Stimulated activated naive B cell treated with anti-CD40 and anti-IgM and Interleukin-4, amounts not matched to agents 10 μg/mL and 1 μg/mL and 100 μg/mL, for 72 hours (primary cell): ENCODE measurements around the gene PARD6B.
"Not testable (repeated sequence)": the region's sequence is repeated elsewhere in the genome, so short reads cannot be mapped to it uniquely, and the experiment has no call there.

Experiments used
- ATAC-seq, 2 donors: fragments of 150-1000 bp; cut with Tn5 transposase; replicated peaks; 2 replicates each; pipeline ENCODE4 v1.10.0; 2021; ENCODE audit warnings: moderate library complexity in 1 of 2
- DNase-seq: peaks from one replicate; pipeline ENCODE4 v3.0.0; 2021
- H3K27ac Mint-ChIP-seq: one replicate; pipeline ENCODE4 v1.8.0; 2022; ENCODE audit warnings: mild to moderate bottlenecking, mixed read lengths
- H3K27me3 Mint-ChIP-seq, 2 donors: one replicate each; pipeline ENCODE4 v1.8.0; 2022; ENCODE audit warnings: mixed read lengths in 2 of 2
- H3K36me3 Mint-ChIP-seq, 2 donors: one replicate each; pipeline ENCODE4 v1.8.0; 2022; ENCODE audit warnings: mixed read lengths in 2 of 2, mild to moderate bottlenecking in 1 of 2
- H3K4me1 Mint-ChIP-seq, 2 donors: one replicate each; pipeline ENCODE4 v1.8.0; 2022; ENCODE audit warnings: mixed read lengths in 2 of 2, mild to moderate bottlenecking in 1 of 2
- H3K4me3 Mint-ChIP-seq, 2 donors: one replicate each; pipeline ENCODE4 v1.8.0; 2022; ENCODE audit warnings: mild to moderate bottlenecking in 2 of 2, mixed read lengths in 2 of 2, moderate library complexity in 1 of 2
- H3K9me3 Mint-ChIP-seq, 2 donors: one replicate each; pipeline ENCODE4 v1.8.0; 2022; ENCODE audit warnings: mixed read lengths in 2 of 2, mild to moderate bottlenecking in 1 of 2

PARD6B gene

GRCh38 chr20:50762045-50762422 lies 30.7 kb downstream of the PARD6B start:
- Mint-ChIP-seq H3K4me1 (no peaks in the 10 kb centered on the region), H3K36me3 (no peaks in the 10 kb centered on the region), H3K27ac (no peak overlapping the region), H3K4me3 (no peak overlapping the region), H3K27me3 (peaks cover 0 to 15% of the 10 kb centered on the region in 2 donors), H3K9me3 (no peaks in the 10 kb centered on the region)
- ATAC-seq (no peak), DNase-seq (no peak)

DNA sequence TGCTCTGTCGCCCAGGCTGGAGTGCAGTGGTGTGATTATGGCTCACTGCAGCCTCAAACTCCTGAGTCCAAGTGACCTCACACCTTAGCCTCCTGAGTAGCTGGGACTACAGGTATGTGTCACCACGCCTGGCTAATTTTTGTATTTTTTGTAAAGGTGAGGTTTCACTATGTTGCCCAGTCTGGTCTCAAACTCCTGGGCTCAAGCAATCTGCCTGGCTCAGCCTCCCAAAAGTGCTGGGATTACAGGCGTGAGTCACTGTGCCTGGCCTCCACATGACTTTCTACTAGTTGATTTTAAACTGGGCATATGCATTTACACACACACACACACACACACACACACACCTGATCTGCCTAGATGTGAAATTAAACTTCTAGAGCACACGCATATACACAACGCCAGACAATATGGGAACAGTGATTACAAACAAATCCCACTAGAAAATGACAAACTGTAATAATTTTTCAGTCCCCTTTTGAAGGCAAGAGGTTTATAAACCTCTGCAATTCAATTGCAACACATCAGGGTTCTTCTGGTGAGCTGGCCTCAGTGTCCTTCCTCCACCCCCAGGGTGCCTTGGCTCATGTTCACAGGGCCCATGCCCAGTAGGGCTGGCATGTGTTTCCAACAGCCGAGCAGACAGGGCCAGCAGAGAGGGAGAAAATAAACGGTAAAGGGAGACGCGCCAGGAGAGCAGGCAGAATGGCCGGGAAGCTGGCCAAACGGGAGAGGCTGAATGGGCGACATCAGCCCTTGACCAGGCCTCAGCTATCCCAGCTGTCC lies 31.2 kb downstream of the PARD6B start:
- Mint-ChIP-seq H3K4me3 (no peak overlapping the region), H3K27ac (no peak overlapping the region), H3K27me3 (peaks cover 4 to 21% of the 10 kb centered on the region in 2 donors), H3K4me1 (no peaks in the 10 kb centered on the region), H3K36me3 (no peaks in the 10 kb centered on the region), H3K9me3 (no peaks in the 10 kb centered on the region)
- DNase-seq (no peak), ATAC-seq (no peak)

- not testable (repeated sequence) for H3K4me1 Mint-ChIP-seq, DNase-seq, H3K4me3 Mint-ChIP-seq, H3K27ac Mint-ChIP-seq, H3K9me3 Mint-ChIP-seq, ATAC-seq, H3K36me3 Mint-ChIP-seq
- H3K27me3 Mint-ChIP-seq, result peaks cover 4 to 22% of the 10 kb centered on the region in 2 donors
Observed at GRCh38 chr20:50763550-50764458, 32.4 kb downstream of the PARD6B start.

- H3K9me3 Mint-ChIP-seq, ATAC-seq, DNase-seq, H3K27ac Mint-ChIP-seq, H3K4me1 Mint-ChIP-seq, H3K36me3 Mint-ChIP-seq, H3K4me3 Mint-ChIP-seq: not testable (repeated sequence)
- peaks cover 4 to 22% of the 10 kb centered on the region in 2 donors for H3K27me3 Mint-ChIP-seq
Observed at GRCh38 chr20:50765251-50765650, 33.9 kb downstream of the PARD6B start.

DNA sequence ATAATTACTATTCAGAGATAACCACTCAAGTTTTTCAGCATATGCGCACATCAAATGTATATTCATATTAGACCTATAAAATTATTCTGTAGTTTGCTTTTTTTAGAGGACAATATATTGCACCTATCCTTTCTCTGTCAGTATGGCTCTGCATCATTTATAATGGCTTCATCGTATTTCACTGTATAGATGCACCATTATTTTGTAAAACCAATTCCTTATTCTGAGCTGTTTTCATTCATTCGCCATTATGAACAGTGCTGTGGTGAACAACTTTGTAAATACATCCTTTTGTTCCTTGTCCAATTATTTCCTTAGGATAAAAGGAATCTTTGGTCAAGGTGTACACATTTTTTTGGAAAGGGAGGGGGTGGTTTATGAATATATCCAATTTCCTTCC lies 34.3 kb downstream of the PARD6B start:
- ATAC-seq (no peak), DNase-seq (no peak)
- Mint-ChIP-seq H3K36me3 (no peaks in the 10 kb centered on the region), H3K4me3 (no peak overlapping the region), H3K27me3 (peaks cover 4 to 22% of the 10 kb centered on the region in 2 donors), H3K4me1 (no peaks in the 10 kb centered on the region), H3K9me3 (no peaks in the 10 kb centered on the region), H3K27ac (no peak overlapping the region)

DNA sequence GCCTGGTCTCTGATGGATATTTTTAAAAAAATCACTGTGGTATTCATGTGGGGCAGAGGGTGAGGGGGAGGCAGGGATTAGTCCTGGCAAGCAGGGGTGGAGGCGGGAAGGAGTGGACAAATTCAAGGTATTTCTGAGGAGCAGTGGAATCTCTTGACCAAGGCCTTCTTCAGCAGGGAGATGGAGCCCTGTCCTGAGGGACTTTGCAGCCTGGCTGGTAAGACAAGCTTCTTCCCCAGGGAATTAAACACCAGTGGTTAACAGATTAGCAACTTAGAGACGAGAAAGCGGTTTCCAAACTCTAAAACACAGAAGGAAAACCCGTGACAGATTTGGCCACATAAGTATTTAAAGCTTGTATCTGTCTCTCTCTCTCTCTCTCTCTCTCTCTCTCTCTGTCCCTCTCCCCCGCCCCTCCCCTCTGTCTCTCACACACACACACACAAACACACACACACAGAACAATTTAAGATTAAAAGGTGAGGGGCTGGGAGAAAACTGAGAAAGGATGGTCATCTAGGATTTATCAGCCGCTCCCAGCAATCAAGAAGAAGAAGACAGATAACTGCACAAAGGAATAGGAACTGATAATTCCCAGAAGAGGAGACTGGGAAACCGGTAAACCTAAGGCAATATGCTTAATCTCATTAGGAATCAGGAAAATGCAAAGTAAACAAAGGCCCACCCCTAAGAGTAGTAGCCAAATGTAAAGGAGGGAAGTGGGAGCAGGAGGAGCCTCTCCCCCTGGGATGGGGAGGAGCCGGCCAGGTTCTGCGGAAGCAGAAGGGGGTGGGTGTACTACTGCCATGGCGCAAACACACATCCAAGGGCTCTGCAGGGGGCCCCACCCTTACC lies 35.8 kb downstream of the PARD6B start:
- not testable (repeated sequence) for H3K9me3 Mint-ChIP-seq, H3K4me3 Mint-ChIP-seq, H3K36me3 Mint-ChIP-seq, ATAC-seq, DNase-seq, H3K4me1 Mint-ChIP-seq, H3K27ac Mint-ChIP-seq
- H3K27me3 Mint-ChIP-seq, result peaks cover 4 to 22% of the 10 kb centered on the region in 2 donors

- H3K4me3 Mint-ChIP-seq, H3K4me1 Mint-ChIP-seq, H3K36me3 Mint-ChIP-seq, H3K9me3 Mint-ChIP-seq, H3K27ac Mint-ChIP-seq, DNase-seq: not testable (repeated sequence)
- ATAC-seq, result peak in 1 of 2 donors; percentile 27
- peaks cover 4 to 16% of the 10 kb centered on the region in 2 donors for H3K27me3 Mint-ChIP-seq
Observed at GRCh38 chr20:50768991-50769390, 37.6 kb downstream of the PARD6B start.

GRCh38 chr20:50769551-50770085 lies 38.2 kb downstream of the PARD6B start:
- H3K27me3 Mint-ChIP-seq, result peaks cover 4 to 16% of the 10 kb centered on the region in 2 donors

GRCh38 chr20:50771419-50772080 lies 40.2 kb downstream of the PARD6B start:
- DNase-seq, H3K27ac Mint-ChIP-seq, H3K36me3 Mint-ChIP-seq, H3K4me3 Mint-ChIP-seq, ATAC-seq, H3K4me1 Mint-ChIP-seq, H3K9me3 Mint-ChIP-seq: not testable (repeated sequence)
- H3K27me3 Mint-ChIP-seq, result peaks cover 6 to 14% of the 10 kb centered on the region in 2 donors

More at GRCh38 chr20:50769551-50770085, 38.2 kb downstream of the PARD6B start:
- not testable (repeated sequence) for ATAC-seq, H3K9me3 Mint-ChIP-seq, H3K4me3 Mint-ChIP-seq, H3K27ac Mint-ChIP-seq, DNase-seq, H3K36me3 Mint-ChIP-seq, H3K4me1 Mint-ChIP-seq

DNA sequence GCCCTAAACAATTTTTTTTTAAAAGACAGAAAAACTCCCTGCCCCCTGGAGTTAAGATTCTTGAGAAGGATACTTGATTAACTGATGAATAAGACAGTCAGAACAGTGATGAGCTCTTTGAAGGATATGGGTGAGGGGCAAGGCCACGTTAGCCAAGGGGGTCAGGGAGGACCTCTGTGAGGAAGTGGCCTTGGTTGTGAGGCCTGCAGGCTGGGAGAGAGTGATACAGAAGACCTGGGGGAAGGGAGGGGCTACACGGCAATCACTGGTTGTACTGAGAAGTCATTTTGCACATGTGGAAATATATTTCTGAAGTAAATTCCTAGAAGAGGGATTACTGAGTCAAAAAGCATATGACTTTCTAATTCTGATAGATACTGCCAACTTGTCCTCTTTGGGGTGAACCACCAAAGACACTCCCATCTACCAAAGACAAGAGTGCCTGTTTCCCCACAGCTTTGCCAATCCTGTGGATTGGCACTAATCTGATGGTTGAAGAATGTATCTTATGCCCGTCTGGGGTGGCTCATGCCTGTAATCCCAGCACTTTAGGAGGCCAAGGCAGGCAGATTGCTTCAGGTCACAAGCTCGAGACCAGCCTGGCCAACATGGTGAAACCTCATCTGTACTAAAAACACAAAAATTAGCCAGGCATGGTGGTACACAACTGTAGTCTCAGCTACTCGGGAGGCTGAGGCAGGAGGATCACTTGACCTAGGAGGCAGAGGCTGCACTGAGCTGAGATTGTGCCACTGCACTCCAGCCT lies 41.2 kb downstream of the PARD6B start:
- Mint-ChIP-seq H3K4me3 (no peak overlapping the region), H3K4me1 (peaks cover 0 to 8% of the 10 kb centered on the region in 2 donors), H3K27me3 (peaks cover 4 to 8% of the 10 kb centered on the region in 2 donors), H3K9me3 (no peaks in the 10 kb centered on the region), H3K27ac (no peak overlapping the region), H3K36me3 (no peaks in the 10 kb centered on the region)
- no peak for DNase-seq
- no peak for ATAC-seq

DNA sequence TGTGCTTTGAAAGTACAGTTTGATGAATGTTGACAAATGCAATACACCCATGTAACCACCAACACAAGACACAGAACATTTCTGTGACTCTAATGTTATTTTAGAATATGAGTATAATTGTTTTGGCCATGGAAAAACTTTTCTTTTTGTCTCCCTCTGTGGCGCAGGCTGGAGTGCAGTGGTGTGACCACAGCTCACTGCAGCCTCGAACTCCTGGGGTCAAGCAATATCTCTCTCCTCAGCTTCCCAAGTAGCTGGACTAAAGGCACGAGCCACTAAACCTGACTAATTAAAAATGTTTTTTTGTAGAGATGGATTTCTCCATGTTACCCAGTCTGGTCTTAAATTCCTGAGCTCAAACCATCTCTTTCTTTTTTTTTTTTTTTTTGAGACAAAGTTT lies 43.1 kb downstream of the PARD6B start:
- Mint-ChIP-seq H3K27me3 (peaks cover 4 to 6% of the 10 kb centered on the region in 2 donors), H3K36me3 (no peaks in the 10 kb centered on the region), H3K4me1 (peaks cover 0 to 8% of the 10 kb centered on the region in 2 donors), H3K4me3 (no peak overlapping the region), H3K9me3 (no peaks in the 10 kb centered on the region), H3K27ac (no peak overlapping the region)
- no peak for ATAC-seq
- no peak for DNase-seq

DNA sequence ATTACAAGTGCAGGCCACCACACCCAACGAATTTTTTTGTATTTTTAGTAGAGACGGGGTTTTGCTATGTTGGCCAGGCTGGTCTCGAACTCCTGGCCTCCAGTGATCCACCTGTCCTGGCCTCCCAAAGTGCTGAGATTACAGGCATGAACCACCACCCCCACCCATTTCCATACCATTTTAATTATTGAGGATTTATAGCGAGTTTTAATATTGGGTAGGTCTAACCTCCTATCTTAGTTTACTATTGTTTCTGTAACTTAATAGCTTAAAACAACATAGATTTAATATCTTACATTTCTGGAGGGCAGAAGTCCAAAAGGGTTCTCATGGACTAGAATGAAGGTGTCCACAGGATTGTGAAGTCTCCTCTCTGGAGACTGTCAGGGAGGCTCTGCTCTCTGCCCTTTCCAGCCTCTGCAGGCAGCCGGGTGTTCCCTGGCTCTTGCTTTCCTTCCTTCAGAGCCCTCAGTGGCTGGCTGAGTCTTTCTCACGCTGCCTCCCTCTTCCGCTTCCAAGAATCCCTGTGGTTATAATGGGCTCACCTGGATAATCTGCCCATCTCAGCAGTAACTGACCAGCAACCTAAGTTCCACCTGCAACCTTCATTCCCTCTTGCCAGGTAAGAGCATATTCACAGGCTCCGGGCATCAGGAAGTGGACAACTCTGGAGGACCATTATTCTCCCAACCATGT lies 44.9 kb downstream of the PARD6B start:
- Mint-ChIP-seq H3K27me3 (peaks cover 4 to 11% of the 10 kb centered on the region in 2 donors), H3K9me3 (no peaks in the 10 kb centered on the region), H3K27ac (no peak overlapping the region), H3K36me3 (no peaks in the 10 kb centered on the region), H3K4me3 (no peak overlapping the region), H3K4me1 (peaks cover 0 to 5% of the 10 kb centered on the region in 2 donors)
- DNase-seq, result no peak
- no peak for ATAC-seq
